ENCODE results near the gene ZNF780B.

DNA sequence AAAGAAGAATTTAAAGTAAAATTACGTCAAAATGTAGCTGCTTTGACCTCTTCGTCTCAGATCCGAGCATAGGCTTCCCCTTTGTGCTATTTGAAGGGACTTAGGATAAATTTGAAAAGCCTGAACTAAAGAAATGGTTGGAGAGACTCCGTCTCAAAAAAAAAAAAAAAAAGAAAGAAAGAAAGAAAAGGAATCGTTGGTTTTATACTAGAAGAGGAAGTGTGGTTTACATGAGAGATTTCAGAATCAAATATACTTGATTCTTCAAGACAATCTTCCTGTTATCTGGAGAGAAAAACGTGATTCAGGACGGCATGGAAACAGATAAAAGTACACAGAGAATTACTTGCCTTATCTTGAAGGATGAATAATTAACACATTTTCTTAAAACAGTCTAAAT, 474 bp upstream of the ZNF780B start:
- TF ChIP-seq, protein P1, sequence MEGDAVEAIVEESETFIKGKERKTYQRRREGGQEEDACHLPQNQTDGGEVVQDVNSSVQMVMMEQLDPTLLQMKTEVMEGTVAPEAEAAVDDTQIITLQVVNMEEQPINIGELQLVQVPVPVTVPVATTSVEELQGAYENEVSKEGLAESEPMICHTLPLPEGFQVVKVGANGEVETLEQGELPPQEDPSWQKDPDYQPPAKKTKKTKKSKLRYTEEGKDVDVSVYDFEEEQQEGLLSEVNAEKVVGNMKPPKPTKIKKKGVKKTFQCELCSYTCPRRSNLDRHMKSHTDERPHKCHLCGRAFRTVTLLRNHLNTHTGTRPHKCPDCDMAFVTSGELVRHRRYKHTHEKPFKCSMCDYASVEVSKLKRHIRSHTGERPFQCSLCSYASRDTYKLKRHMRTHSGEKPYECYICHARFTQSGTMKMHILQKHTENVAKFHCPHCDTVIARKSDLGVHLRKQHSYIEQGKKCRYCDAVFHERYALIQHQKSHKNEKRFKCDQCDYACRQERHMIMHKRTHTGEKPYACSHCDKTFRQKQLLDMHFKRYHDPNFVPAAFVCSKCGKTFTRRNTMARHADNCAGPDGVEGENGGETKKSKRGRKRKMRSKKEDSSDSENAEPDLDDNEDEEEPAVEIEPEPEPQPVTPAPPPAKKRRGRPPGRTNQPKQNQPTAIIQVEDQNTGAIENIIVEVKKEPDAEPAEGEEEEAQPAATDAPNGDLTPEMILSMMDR (IDR thresholded peaks at IDR 0.05) = no peak
- TF ChIP-seq POLR2A (IDR thresholded peaks at IDR 0.05) = no peak
